ENCODE measurements around the gene DOCK1.

DOCK1 gene

DNA sequence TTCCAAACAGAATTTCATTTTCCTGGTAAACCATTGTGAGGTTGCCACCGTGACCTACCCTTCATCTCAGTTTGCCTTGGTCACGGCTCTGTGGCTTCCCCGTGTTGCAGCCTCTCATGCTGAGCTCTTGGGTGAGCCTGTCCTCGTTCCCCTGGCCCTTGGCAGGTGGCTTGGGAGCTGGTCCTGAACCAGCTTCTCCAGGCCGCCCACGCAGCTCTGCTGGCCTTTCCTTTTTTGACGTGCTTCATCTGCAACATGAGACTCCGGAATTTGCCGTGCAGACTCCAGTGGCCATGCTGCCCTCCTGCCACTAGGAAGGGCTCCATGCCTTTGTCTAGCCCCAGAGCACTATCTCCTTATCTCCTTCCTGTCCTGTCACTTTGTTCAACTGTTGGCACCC is 550.9 kb downstream of the DOCK1 start:
- H3K27ac ChIP-seq (ENCODE audit: low read depth, low read length) = no peak overlapping the region
- no peaks in the 10 kb centered on the region for H3K27me3 ChIP-seq (ENCODE audit: control insufficient read depth, insufficient read depth, low read length)
- no peaks in the 10 kb centered on the region for H3K4me1 ChIP-seq (ENCODE audit: control insufficient read depth, insufficient read depth, low read length)
- no peak overlapping the region for H3K4me3 ChIP-seq (ENCODE audit: low read length)
- no peak overlapping the region for H3K9ac ChIP-seq (ENCODE audit: low read length)
- H3K36me3 ChIP-seq (ENCODE audit: control insufficient read depth, insufficient read depth, low read length) = no peaks in the 10 kb centered on the region

- no peaks in the 10 kb centered on the region for H3K36me3 ChIP-seq (ENCODE audit: control insufficient read depth, insufficient read depth, low read length)
- H3K27me3 ChIP-seq (ENCODE audit: control insufficient read depth, insufficient read depth, low read length) = no peaks in the 10 kb centered on the region
- H3K4me3 ChIP-seq (ENCODE audit: low read length) = no peak overlapping the region
- H3K27ac ChIP-seq (ENCODE audit: low read depth, low read length) = no peak overlapping the region
- no peaks in the 10 kb centered on the region for H3K4me1 ChIP-seq (ENCODE audit: control insufficient read depth, insufficient read depth, low read length)
- no peak overlapping the region for H3K9ac ChIP-seq (ENCODE audit: low read length)
Measured at GRCh38 chr10:127458016-127458810, 553.0 kb downstream of the DOCK1 start.

DNA sequence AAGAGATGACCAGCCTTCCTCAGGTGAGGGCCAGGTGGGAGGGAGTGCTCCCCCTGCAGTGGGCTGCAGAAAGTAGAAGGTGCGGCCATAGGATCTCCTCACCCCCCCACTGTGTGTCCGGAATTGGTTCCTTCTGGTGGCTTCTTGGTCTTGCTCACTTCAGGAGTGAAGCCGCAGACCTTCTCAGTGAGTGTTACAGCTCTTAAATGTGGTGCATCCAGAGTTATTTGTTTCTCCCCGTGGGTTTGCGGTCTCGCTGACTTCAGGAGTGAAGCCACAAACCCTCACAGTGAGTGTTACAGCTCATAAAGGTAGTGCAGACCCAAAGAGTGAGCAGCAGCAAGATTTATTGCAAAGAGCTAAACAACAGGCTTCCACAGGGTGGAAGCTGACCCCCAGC is 553.6 kb downstream of the DOCK1 start:
- Histone ChIP-seq H3K9ac (ENCODE audit: low read length) (no peak overlapping the region), H3K27me3 (ENCODE audit: control insufficient read depth, insufficient read depth, low read length) (no peaks in the 10 kb centered on the region), H3K4me3 (ENCODE audit: low read length) (no peak overlapping the region), H3K4me1 (ENCODE audit: control insufficient read depth, insufficient read depth, low read length) (no peaks in the 10 kb centered on the region), H3K27ac (ENCODE audit: low read depth, low read length) (no peak overlapping the region), H3K36me3 (ENCODE audit: control insufficient read depth, insufficient read depth, low read length) (no peaks in the 10 kb centered on the region)

- no peaks in the 10 kb centered on the region for H3K27me3 ChIP-seq (ENCODE audit: control insufficient read depth, insufficient read depth, low read length)
- no peak overlapping the region for H3K9ac ChIP-seq (ENCODE audit: low read length)
- no peaks in the 10 kb centered on the region for H3K36me3 ChIP-seq (ENCODE audit: control insufficient read depth, insufficient read depth, low read length)
- no peak overlapping the region for H3K27ac ChIP-seq (ENCODE audit: low read depth, low read length)
- H3K4me3 ChIP-seq (ENCODE audit: low read length) = no peak overlapping the region
- no peaks in the 10 kb centered on the region for H3K4me1 ChIP-seq (ENCODE audit: control insufficient read depth, insufficient read depth, low read length)
Measured at GRCh38 chr10:127459918-127460317, 554.7 kb downstream of the DOCK1 start.

DNA sequence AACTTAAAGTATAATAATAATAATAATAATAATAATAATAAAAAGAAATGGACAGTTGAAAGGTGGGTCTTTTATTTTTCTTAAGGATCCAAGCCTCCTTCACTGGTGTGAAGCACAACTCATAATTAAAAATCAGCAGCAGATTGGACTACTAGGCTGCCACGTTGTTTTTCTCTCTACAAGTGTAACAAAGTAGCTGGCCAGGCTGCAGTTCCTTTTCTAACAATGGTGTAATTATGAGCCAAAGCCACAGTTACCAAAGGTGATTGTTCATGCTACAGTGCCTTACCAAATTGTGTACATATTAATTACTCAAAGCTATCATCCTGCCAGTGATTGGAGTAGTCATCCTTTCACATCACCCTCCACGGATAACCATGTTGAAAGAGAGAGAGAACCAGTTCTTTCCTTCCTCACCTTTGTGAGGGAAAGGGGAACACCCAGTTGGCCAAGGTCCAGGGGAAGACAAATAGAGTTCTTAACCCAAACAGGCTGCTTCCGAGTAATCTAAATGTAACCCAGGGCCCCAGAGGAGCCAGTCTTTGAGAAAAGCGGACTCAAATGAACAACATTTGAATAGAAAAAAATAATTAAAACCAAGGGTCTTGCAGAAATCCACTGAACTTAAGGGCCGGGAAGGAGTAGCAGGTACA is 557.5 kb downstream of the DOCK1 start:
- no peak overlapping the region for H3K9ac ChIP-seq (ENCODE audit: low read length)
- H3K4me3 ChIP-seq (ENCODE audit: low read length) = no peak overlapping the region
- H3K27ac ChIP-seq (ENCODE audit: low read depth, low read length) = no peak overlapping the region
- H3K27me3 ChIP-seq (ENCODE audit: control insufficient read depth, insufficient read depth, low read length) = no peaks in the 10 kb centered on the region
- no peaks in the 10 kb centered on the region for H3K4me1 ChIP-seq (ENCODE audit: control insufficient read depth, insufficient read depth, low read length)
- no peaks in the 10 kb centered on the region for H3K36me3 ChIP-seq (ENCODE audit: control insufficient read depth, insufficient read depth, low read length)

GRCh38 chr10:127463548-127463947 is 558.3 kb downstream of the DOCK1 start:
- Histone ChIP-seq H3K27me3 (ENCODE audit: control insufficient read depth, insufficient read depth, low read length) (no peaks in the 10 kb centered on the region), H3K27ac (ENCODE audit: low read depth, low read length) (no peak overlapping the region), H3K36me3 (ENCODE audit: control insufficient read depth, insufficient read depth, low read length) (no peaks in the 10 kb centered on the region), H3K4me1 (ENCODE audit: control insufficient read depth, insufficient read depth, low read length) (no peaks in the 10 kb centered on the region), H3K4me3 (ENCODE audit: low read length) (no peak overlapping the region), H3K9ac (ENCODE audit: low read length) (no peak overlapping the region)

GRCh38 chr10:127464561-127464960 is 559.3 kb downstream of the DOCK1 start:
- Histone ChIP-seq H3K27me3 (ENCODE audit: control insufficient read depth, insufficient read depth, low read length) (no peaks in the 10 kb centered on the region), H3K36me3 (ENCODE audit: control insufficient read depth, insufficient read depth, low read length) (no peaks in the 10 kb centered on the region), H3K9ac (ENCODE audit: low read length) (no peak overlapping the region), H3K4me1 (ENCODE audit: control insufficient read depth, insufficient read depth, low read length) (no peaks in the 10 kb centered on the region), H3K27ac (ENCODE audit: low read depth, low read length) (no peak overlapping the region), H3K4me3 (ENCODE audit: low read length) (no peak overlapping the region)

DNA sequence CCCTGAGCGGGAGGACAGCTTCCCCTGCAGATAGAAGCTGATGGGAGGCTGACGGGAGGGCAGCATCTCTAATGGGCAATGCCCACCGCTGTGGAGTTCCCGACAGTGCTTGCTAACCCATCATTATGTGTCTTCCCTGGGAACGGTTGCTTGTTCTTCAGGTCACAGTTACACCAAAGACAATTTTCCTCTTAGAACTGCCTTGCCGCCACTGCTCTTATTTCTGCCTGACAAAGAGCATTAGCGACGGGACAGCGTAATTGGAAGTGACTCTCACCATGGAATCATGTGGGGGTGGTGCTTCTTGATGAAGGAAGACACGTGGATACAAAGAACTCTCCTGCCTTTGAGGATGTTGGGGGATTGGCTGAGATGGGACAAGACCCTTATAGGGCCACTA is 562.6 kb downstream of the DOCK1 start:
- H3K4me3 ChIP-seq (ENCODE audit: low read length) = no peak overlapping the region
- H3K27ac ChIP-seq (ENCODE audit: low read depth, low read length) = no peak overlapping the region
- H3K9ac ChIP-seq (ENCODE audit: low read length) = no peak overlapping the region
- H3K36me3 ChIP-seq (ENCODE audit: control insufficient read depth, insufficient read depth, low read length) = no peaks in the 10 kb centered on the region
- no peaks in the 10 kb centered on the region for H3K27me3 ChIP-seq (ENCODE audit: control insufficient read depth, insufficient read depth, low read length)
- no peaks in the 10 kb centered on the region for H3K4me1 ChIP-seq (ENCODE audit: control insufficient read depth, insufficient read depth, low read length)

DNA sequence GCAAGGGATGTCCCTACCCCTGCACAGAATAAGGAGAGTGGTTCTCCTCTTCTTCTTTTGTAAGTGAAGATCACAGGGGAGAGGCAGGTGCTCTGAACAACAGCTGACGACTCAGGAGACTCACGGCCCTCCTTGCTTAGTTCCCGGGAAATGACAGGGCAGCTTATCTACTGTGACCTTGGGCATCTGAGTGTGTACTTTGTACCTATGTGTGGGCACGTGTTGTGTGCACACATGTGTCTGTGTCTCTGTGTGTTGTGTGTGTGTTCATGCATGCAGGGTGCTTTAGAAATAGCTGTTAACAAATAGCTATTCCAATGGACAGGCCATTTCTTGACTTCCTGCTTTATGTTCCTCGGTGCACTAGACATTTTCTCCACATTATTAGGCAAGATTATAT is 563.4 kb downstream of the DOCK1 start:
- Histone ChIP-seq H3K4me3 (ENCODE audit: low read length) (no peak overlapping the region), H3K27ac (ENCODE audit: low read depth, low read length) (no peak overlapping the region), H3K4me1 (ENCODE audit: control insufficient read depth, insufficient read depth, low read length) (no peaks in the 10 kb centered on the region), H3K9ac (ENCODE audit: low read length) (no peak overlapping the region), H3K27me3 (ENCODE audit: control insufficient read depth, insufficient read depth, low read length) (no peaks in the 10 kb centered on the region), H3K36me3 (ENCODE audit: control insufficient read depth, insufficient read depth, low read length) (no peaks in the 10 kb centered on the region)

GRCh38 chr10:127470911-127471310 is 565.7 kb downstream of the DOCK1 start:
- Histone ChIP-seq H3K9ac (ENCODE audit: low read length) (no peak overlapping the region), H3K27me3 (ENCODE audit: control insufficient read depth, insufficient read depth, low read length) (no peaks in the 10 kb centered on the region), H3K27ac (ENCODE audit: low read depth, low read length) (no peak overlapping the region), H3K4me1 (ENCODE audit: control insufficient read depth, insufficient read depth, low read length) (no peaks in the 10 kb centered on the region), H3K36me3 (ENCODE audit: control insufficient read depth, insufficient read depth, low read length) (no peaks in the 10 kb centered on the region), H3K4me3 (ENCODE audit: low read length) (no peak overlapping the region)

DNA sequence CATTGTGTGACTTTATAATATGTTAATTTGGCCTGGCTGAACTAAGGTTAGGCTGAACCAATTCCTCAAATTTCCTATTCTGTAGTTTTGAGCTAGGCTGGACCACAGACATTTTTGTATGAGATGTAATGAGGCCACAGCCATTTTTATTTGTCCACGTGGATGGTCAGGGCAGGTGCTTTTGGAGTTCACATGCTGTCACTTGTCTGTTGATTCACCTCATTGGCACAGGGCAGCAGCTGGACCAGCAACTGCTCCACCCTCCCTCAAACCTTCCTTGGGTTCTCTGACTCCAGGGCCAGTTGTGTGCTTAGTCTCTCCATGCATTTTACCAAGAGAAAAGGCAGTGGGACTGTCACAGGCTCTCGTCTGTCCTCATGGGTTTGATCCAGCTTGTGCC is 567.7 kb downstream of the DOCK1 start:
- Histone ChIP-seq H3K27ac (ENCODE audit: low read depth, low read length) (no peak overlapping the region), H3K9ac (ENCODE audit: low read length) (no peak overlapping the region), H3K4me3 (ENCODE audit: low read length) (no peak overlapping the region), H3K27me3 (ENCODE audit: control insufficient read depth, insufficient read depth, low read length) (no peaks in the 10 kb centered on the region), H3K4me1 (ENCODE audit: control insufficient read depth, insufficient read depth, low read length) (no peaks in the 10 kb centered on the region), H3K36me3 (ENCODE audit: control insufficient read depth, insufficient read depth, low read length) (no peaks in the 10 kb centered on the region)

GRCh38 chr10:127474501-127474900 is 569.3 kb downstream of the DOCK1 start:
- no peaks in the 10 kb centered on the region for H3K36me3 ChIP-seq (ENCODE audit: control insufficient read depth, insufficient read depth, low read length)
- H3K9ac ChIP-seq (ENCODE audit: low read length) = no peak overlapping the region
- no peaks in the 10 kb centered on the region for H3K4me1 ChIP-seq (ENCODE audit: control insufficient read depth, insufficient read depth, low read length)
- no peaks in the 10 kb centered on the region for H3K27me3 ChIP-seq (ENCODE audit: control insufficient read depth, insufficient read depth, low read length)
- H3K4me3 ChIP-seq (ENCODE audit: low read length) = no peak overlapping the region
- H3K27ac ChIP-seq (ENCODE audit: low read depth, low read length) = no peak overlapping the region
